GM08714 (cell line): ENCODE measurements around the gene NCBP1.

Experiments
- H3K4me3 ChIP-seq: fragments of 200-500 bp; sonication (Bioruptor generic); 2 replicates; pipeline ENCODE4 v1.5.1; 2014; ENCODE audit warnings: mild to moderate bottlenecking, low read length, inconsistent platforms
- ZNF274 ChIP-seq: IDR thresholded peaks from 2 replicates; pipeline ENCODE4 v1.6.1; 2012; ENCODE audit warnings: mild to moderate bottlenecking, low read depth, low read length

The NCBP1 gene

GRCh38 chr9:97705354-97705950 is 71.8 kb downstream of the NCBP1 start:
- no peak for TF ChIP-seq ZNF274
- no peak overlapping the region for H3K4me3 ChIP-seq

GRCh38 chr9:97706246-97706645 is 72.6 kb downstream of the NCBP1 start:
- no peak for TF ChIP-seq ZNF274
- H3K4me3 ChIP-seq = no peak overlapping the region

- H3K4me3 ChIP-seq = no peak overlapping the region
- TF ChIP-seq ZNF274 = no peak
Observed at GRCh38 chr9:97710356-97711222, 77.0 kb downstream of the NCBP1 start.

GRCh38 chr9:97711223-97711626 is 77.6 kb downstream of the NCBP1 start:
- H3K4me3 ChIP-seq = no peak overlapping the region
- TF ChIP-seq ZNF274 = no peak

- TF ChIP-seq ZNF274 = no peak
- no peak overlapping the region for H3K4me3 ChIP-seq
Observed at GRCh38 chr9:97714435-97714834, 80.8 kb downstream of the NCBP1 start.

GRCh38 chr9:97717866-97718265 is 84.2 kb downstream of the NCBP1 start:
- H3K4me3 ChIP-seq = no peak overlapping the region
- no peak for TF ChIP-seq ZNF274

GRCh38 chr9:97721396-97721795 is 87.8 kb downstream of the NCBP1 start:
- no peak overlapping the region for H3K4me3 ChIP-seq
- no peak for TF ChIP-seq ZNF274

GRCh38 chr9:97722331-97722730 is 88.7 kb downstream of the NCBP1 start:
- no peak overlapping the region for H3K4me3 ChIP-seq
- TF ChIP-seq ZNF274 = no peak
